Liver (tissue), 9 donors: ENCODE results near the gene MT1M. TPM values are rescaled to one million over a fixed set of nuclear protein-coding genes. Genes with fewer than 3 reads are reported as not detected.

Experiments
- DNase-seq: peaks from one replicate; pipeline ENCODE4 v3.0.0-alpha.2; 2017; ENCODE audit warnings: low spot score
- H3K27ac ChIP-seq, 2 donors: one replicate each; pipeline ENCODE4 v1.7.0; 2013; ENCODE audit warnings: inconsistent platforms in 2 of 2, low read length in 2 of 2, control low read depth in 1 of 2, low read depth in 1 of 2, mild to moderate bottlenecking in 1 of 2
- H3K27me3 ChIP-seq, 4 donors: one replicate each; pipeline versions ENCODE4 v1.6.1 to v1.7.0; 2013; ENCODE audit warnings: low read length in 3 of 4, inconsistent platforms in 1 of 4, mild to moderate bottlenecking in 1 of 4, moderate library complexity in 1 of 4; ENCODE audit not compliant: control insufficient read depth in 4 of 4, insufficient read depth in 4 of 4
- H3K36me3 ChIP-seq, 4 donors: one replicate each; pipeline versions ENCODE4 v1.6.1 to v1.7.0; 2013; ENCODE audit warnings: low read length in 3 of 4, mild to moderate bottlenecking in 3 of 4, low read depth in 1 of 4, moderate library complexity in 1 of 4; ENCODE audit not compliant: control insufficient read depth in 4 of 4, insufficient read depth in 3 of 4
- H3K4me1 ChIP-seq, 4 donors: one replicate each; pipeline versions ENCODE4 v1.6.1 to v1.7.0; 2013; ENCODE audit warnings: low read length in 3 of 4, mild to moderate bottlenecking in 3 of 4, moderate library complexity in 1 of 4; ENCODE audit not compliant: control insufficient read depth in 4 of 4, insufficient read depth in 4 of 4
- H3K4me3 ChIP-seq, 3 donors: one replicate each; pipeline versions ENCODE4 v1.6.1 to v1.7.0; 2013; ENCODE audit warnings: low read length in 3 of 3, control low read depth in 1 of 3, low read depth in 1 of 3, mild to moderate bottlenecking in 1 of 3
- H3K9ac ChIP-seq, 2 donors: one replicate each; pipeline ENCODE4 v1.7.0; 2013; ENCODE audit warnings: low read length in 2 of 2, mild to moderate bottlenecking in 2 of 2, moderate library complexity in 2 of 2, control low read depth in 1 of 2, low read depth in 1 of 2
- H3K9me3 ChIP-seq, 4 donors: one replicate each; pipeline versions ENCODE4 v1.6.1 to v1.7.0; 2013; ENCODE audit warnings: low read length in 3 of 4; ENCODE audit not compliant: control insufficient read depth in 4 of 4
- ATF3 ChIP-seq: IDR thresholded peaks from 2 replicates; pipeline ENCODE4 v1.6.1; 2016; ENCODE audit warnings: antibody characterized with exemption
- CTCF ChIP-seq: fragments of 150-350 bp; IDR thresholded peaks from 2 replicates; pipeline ENCODE4 v1.5.1; 2017; ENCODE audit warnings: improper control_type of control experiment, low read depth, low read length; ENCODE audit not compliant: missing input control
- EGR1 ChIP-seq, 2 donors: IDR thresholded peaks; 2 replicates each; pipeline ENCODE4 v1.6.1; 2016 to 2018; ENCODE audit warnings: antibody characterized with exemption in 2 of 2, low read depth in 2 of 2
- FOXA1 ChIP-seq: IDR thresholded peaks from 2 replicates; pipeline ENCODE4 v1.6.1; 2016; ENCODE audit warnings: antibody characterized with exemption
- FOXA2 ChIP-seq: IDR thresholded peaks from 2 replicates; pipeline ENCODE4 v1.6.1; 2016; ENCODE audit warnings: antibody characterized with exemption
- GABPA ChIP-seq, 2 donors: IDR thresholded peaks in 1 of 2; conservative IDR thresholded peaks in 1 of 2; 2 replicates each; pipeline ENCODE4 v1.6.1; 2016; ENCODE audit warnings: antibody characterized with exemption in 2 of 2, mild to moderate bottlenecking in 1 of 2, moderate library complexity in 1 of 2
- HNF4A ChIP-seq, 2 donors: conservative IDR thresholded peaks; 2 replicates each; pipeline ENCODE4 v1.6.1; 2016; ENCODE audit warnings: antibody characterized with exemption in 2 of 2, mild to moderate bottlenecking in 2 of 2
- HNF4G ChIP-seq: IDR thresholded peaks from 2 replicates; pipeline ENCODE4 v1.6.1; 2016; ENCODE audit warnings: antibody characterized with exemption
- JUND ChIP-seq, 2 donors: IDR thresholded peaks; 2 replicates each; pipeline ENCODE4 v1.6.1; 2016; ENCODE audit warnings: antibody characterized with exemption in 2 of 2
- MAX ChIP-seq: IDR thresholded peaks from 2 replicates; pipeline ENCODE4 v1.6.1; 2016; ENCODE audit warnings: antibody characterized with exemption
- NR2F2 ChIP-seq: IDR thresholded peaks from 2 replicates; pipeline ENCODE4 v1.6.1; 2016; ENCODE audit warnings: antibody characterized with exemption
- RAD21 ChIP-seq, 2 donors: IDR thresholded peaks; 2 replicates each; pipeline ENCODE4 v1.6.1; 2016; ENCODE audit warnings: antibody characterized with exemption in 2 of 2, mild to moderate bottlenecking in 2 of 2
- REST ChIP-seq: IDR thresholded peaks from 2 replicates; pipeline ENCODE4 v1.6.1; 2016; ENCODE audit warnings: antibody characterized with exemption, mild to moderate bottlenecking
- RXRA ChIP-seq, 2 donors: IDR thresholded peaks; 2 replicates each; pipeline ENCODE4 v1.6.1; 2017 to 2018; ENCODE audit warnings: antibody characterized with exemption in 2 of 2, mild to moderate bottlenecking in 1 of 2
- SP1 ChIP-seq: IDR thresholded peaks from 2 replicates; pipeline ENCODE4 v1.6.1; 2018; ENCODE audit warnings: antibody characterized with exemption, mild to moderate bottlenecking
- TAF1 ChIP-seq: conservative IDR thresholded peaks from 2 replicates; pipeline ENCODE4 v1.6.1; 2016; ENCODE audit warnings: antibody characterized with exemption, mild to moderate bottlenecking
- YY1 ChIP-seq: IDR thresholded peaks from 2 replicates; pipeline ENCODE4 v1.6.1; 2016; ENCODE audit warnings: antibody characterized with exemption, mild to moderate bottlenecking
- ZBTB33 ChIP-seq: IDR thresholded peaks from 2 replicates; pipeline ENCODE4 v1.6.1; 2016; ENCODE audit warnings: antibody characterized with exemption
- WGBS: extraction: QIAGEN DNeasy Blood & Tissue Kit; methylation state at CpG from one replicate; pipeline ENCODE4 v1.1.7; 2013; 5-methylcytosine and 5-hydroxymethylcytosine counted together
- polyA plus RNA-seq, 2 donors: library from polyadenylated mRNA; stranded (reverse) in 1 of 2; unstranded in 1 of 2; fragments of 200-250 nt in 1 of 2; fragments of >200 nt in 1 of 2; fragmentation: Nextera tagmentation in 1 of 2; extraction: Ambion mirVana in 1 of 2; gene quantifications; one replicate each; pipeline versions ENCODE4 v1.2.1 to v1.2.3, GENCODE V29; 2013 to 2015
- total RNA-seq, 2 donors: library from RNA; depleted of rRNA; stranded (reverse); fragments of >200 nt; gene quantifications; one replicate each; pipeline ENCODE4 v1.2.3, GENCODE V29; 2014
- donor health status: healthy.
- donor health status: healthy.
- donor health status: healthy.
- donor health status: healthy.
- donor health status: healthy.

MT1M gene
- total and polyA plus RNA-seq, 4 donors, result 20.4 to 343 (median 194) TPM

GRCh38 chr16:56625943-56626654 is 6.4 kb upstream of the MT1M start:
- Histone ChIP-seq H3K27ac (peak overlapping the region; percentile 93 to 99), H3K9ac (peak overlapping the region; percentile 94 to 96), H3K9me3 (no peaks in the 10 kb centered on the region), H3K27me3 (no peaks in the 10 kb centered on the region), H3K36me3 (peaks cover 0 to 3% (median 0%) of the 10 kb centered on the region in 4 donors), H3K4me1 (peaks cover 0 to 22% (median 9%) of the 10 kb centered on the region in 4 donors), H3K4me3 (peak overlapping the region; percentile 78 to 97 (median 95))
- TF ChIP-seq TAF1, result peak; percentile 12
- no peak for TF ChIP-seq REST
- TF ChIP-seq RAD21 (IDR thresholded peaks at IDR 0.05), result no peak
- TF ChIP-seq EGR1 (IDR thresholded peaks at IDR 0.05; ENCODE audit: low read depth in 2 of 2), result peak in 1 of 2 donors; percentile 9
- no peak for TF ChIP-seq GABPA (IDR thresholded peaks at IDR 0.05 in 1 of 2, conservative IDR thresholded peaks at IDR 0.05 in 1 of 2)
- peak; percentile 55 to 83 for TF ChIP-seq JUND (IDR thresholded peaks at IDR 0.05)
- peak; percentile 62 for TF ChIP-seq NR2F2
- peak; percentile 23 for TF ChIP-seq ZBTB33
- TF ChIP-seq RXRA (IDR thresholded peaks at IDR 0.05), result peak; percentile 87 to 93
- TF ChIP-seq ATF3, result no peak
- TF ChIP-seq FOXA2, result no peak
- TF ChIP-seq SP1, result no peak
- no peak for DNase-seq
- WGBS, result 14% methylated on average over 16 of the region's 16 CpGs

GRCh38 chr16:56626685-56627084 is 5.8 kb upstream of the MT1M start:
- TF ChIP-seq FOXA1 (no peak), CTCF (no peak), EGR1 (IDR thresholded peaks at IDR 0.05; ENCODE audit: low read depth in 2 of 2) (no peak), RAD21 (IDR thresholded peaks at IDR 0.05) (no peak), YY1 (no peak), GABPA (IDR thresholded peaks at IDR 0.05 in 1 of 2, conservative IDR thresholded peaks at IDR 0.05 in 1 of 2) (no peak), HNF4A (conservative IDR thresholded peaks at IDR 0.05) (no peak), REST (no peak), HNF4G (no peak), SP1 (no peak), JUND (IDR thresholded peaks at IDR 0.05) (no peak), RXRA (IDR thresholded peaks at IDR 0.05) (no peak), NR2F2 (no peak), TAF1 (no peak), MAX (no peak), FOXA2 (no peak), ATF3 (no peak)
- 26% methylated on average over 7 of the region's 7 CpGs for WGBS
- H3K27ac ChIP-seq, result peak overlapping the region; percentile 93 to 99

More at GRCh38 chr16:56626685-56627084, 5.8 kb upstream of the MT1M start:
- DNase-seq, result no peak
- H3K4me3 ChIP-seq, result peak overlapping the region; percentile 78 to 97 (median 95)
- H3K9me3 ChIP-seq, result no peaks in the 10 kb centered on the region
- peak overlapping the region; percentile 88 to 94 for H3K9ac ChIP-seq
- H3K4me1 ChIP-seq, result peaks cover 0 to 19% (median 10%) of the 10 kb centered on the region in 4 donors
- peaks cover 0 to 3% (median 0%) of the 10 kb centered on the region in 4 donors for H3K36me3 ChIP-seq
- H3K27me3 ChIP-seq, result no peaks in the 10 kb centered on the region
